OCI-LY3 (cell line): ENCODE results near the gene TTLL9.

Source experiments
- EZH2phosphoT487 ChIP-seq: fragments of 200-600 bp; shearing (Covaris generic); IDR thresholded peaks from 2 replicates; pipeline ENCODE4 v1.6.1; 2018; ENCODE audit warnings: antibody characterized with exemption, mixed run types, low read depth
- TF ChIP-seq, protein P1 (sequence below): fragments of 200-600, 300-600 bp; sonication (generic); IDR thresholded peaks from 2 replicates; pipeline ENCODE4 v1.5.1; 2014; ENCODE audit warnings: antibody characterized with exemption, low read length, low read depth

- TF ChIP-seq, protein P1, sequence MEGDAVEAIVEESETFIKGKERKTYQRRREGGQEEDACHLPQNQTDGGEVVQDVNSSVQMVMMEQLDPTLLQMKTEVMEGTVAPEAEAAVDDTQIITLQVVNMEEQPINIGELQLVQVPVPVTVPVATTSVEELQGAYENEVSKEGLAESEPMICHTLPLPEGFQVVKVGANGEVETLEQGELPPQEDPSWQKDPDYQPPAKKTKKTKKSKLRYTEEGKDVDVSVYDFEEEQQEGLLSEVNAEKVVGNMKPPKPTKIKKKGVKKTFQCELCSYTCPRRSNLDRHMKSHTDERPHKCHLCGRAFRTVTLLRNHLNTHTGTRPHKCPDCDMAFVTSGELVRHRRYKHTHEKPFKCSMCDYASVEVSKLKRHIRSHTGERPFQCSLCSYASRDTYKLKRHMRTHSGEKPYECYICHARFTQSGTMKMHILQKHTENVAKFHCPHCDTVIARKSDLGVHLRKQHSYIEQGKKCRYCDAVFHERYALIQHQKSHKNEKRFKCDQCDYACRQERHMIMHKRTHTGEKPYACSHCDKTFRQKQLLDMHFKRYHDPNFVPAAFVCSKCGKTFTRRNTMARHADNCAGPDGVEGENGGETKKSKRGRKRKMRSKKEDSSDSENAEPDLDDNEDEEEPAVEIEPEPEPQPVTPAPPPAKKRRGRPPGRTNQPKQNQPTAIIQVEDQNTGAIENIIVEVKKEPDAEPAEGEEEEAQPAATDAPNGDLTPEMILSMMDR: no peak
- no peak for TF ChIP-seq EZH2phosphoT487
These were observed 27.1 kb downstream of the TTLL9 start for GRCh38 chr20:31897541-31897940.
